CD4-positive, alpha-beta T cell treated with Interleukin-15 for 1 hour (primary cell): ENCODE measurements around the gene SHC2.
"Not testable (repeated sequence)": the region's sequence is repeated elsewhere in the genome, so short reads cannot be mapped to it uniquely, and the experiment has no call there.

ENCODE experiments used
- DNase-seq: peaks from one replicate; pipeline ENCODE4 v3.0.0-alpha.2; 2020

Gene SHC2

GRCh38 chr19:468587-469256 lies 7.9 kb upstream of the SHC2 start:
- no peak for DNase-seq

DNA sequence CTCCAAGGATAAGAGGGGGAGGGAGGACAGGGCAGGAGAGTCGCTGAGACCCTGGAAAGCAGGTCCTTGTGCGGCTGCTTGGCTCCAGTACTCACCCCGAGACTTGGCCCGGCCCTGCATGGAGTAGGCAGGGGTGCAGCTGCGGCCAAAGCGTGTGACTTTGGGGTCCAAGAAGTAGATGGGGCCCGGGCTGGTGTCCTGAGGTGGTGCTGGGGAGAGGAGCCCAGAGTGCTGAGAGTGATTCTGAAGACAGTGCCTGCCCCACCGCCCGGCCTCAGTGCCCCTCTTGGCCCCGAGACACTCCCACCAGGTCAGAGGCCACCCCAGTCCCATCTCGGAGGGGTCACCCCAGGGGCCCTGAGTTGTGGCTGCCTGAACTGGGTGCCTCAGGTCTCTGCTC lies 6.7 kb upstream of the SHC2 start:
- DNase-seq, result no peak

- no peak for DNase-seq
Measured at GRCh38 chr19:465056-465816, 4.4 kb upstream of the SHC2 start.

- DNase-seq, result no peak
Measured at GRCh38 chr19:464208-464545, 3.3 kb upstream of the SHC2 start.

GRCh38 chr19:463483-464207 lies 2.8 kb upstream of the SHC2 start:
- no peak for DNase-seq

- no peak for DNase-seq
Measured at GRCh38 chr19:461721-462551, 1.1 kb upstream of the SHC2 start.

DNA sequence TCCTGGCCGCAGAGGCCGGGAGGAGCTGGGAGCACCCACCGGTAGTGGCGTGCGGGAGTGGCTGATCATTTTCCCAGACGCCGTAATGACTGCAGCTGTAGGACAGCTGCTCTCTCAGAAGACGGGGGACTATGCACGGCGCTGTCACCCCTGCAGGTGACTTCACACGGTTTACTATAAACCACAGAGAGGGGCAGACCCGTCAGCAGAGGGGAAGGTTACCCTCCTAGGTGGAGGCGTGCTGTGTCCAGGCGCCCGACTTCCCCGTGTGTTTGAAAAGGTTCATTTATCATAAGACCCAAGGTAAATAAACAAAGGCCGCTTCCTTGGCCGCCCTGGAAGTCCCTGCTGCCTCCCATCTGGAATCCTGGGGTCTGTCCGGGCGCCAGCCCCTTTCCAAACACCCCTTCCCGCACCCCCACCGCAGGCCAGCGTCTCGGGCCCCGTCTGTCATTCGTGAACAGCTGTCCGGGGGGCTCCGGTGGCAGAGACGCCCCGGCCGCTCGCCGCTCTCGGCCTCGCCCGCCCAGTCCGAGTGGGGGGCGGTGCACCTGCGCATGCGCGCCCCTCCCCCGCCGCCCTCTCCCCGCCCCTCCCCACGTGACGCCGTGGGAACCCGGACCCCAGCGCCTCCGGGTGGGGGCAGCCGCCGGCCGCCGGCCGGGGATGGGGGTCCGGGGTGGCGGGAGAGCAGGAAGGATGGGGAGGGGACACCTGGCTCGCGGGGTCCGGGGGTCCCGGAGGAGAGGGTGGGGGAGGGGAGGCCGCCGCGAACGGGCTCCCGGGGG lies 915 bp downstream of the SHC2 start:
- no peak for DNase-seq

DNA sequence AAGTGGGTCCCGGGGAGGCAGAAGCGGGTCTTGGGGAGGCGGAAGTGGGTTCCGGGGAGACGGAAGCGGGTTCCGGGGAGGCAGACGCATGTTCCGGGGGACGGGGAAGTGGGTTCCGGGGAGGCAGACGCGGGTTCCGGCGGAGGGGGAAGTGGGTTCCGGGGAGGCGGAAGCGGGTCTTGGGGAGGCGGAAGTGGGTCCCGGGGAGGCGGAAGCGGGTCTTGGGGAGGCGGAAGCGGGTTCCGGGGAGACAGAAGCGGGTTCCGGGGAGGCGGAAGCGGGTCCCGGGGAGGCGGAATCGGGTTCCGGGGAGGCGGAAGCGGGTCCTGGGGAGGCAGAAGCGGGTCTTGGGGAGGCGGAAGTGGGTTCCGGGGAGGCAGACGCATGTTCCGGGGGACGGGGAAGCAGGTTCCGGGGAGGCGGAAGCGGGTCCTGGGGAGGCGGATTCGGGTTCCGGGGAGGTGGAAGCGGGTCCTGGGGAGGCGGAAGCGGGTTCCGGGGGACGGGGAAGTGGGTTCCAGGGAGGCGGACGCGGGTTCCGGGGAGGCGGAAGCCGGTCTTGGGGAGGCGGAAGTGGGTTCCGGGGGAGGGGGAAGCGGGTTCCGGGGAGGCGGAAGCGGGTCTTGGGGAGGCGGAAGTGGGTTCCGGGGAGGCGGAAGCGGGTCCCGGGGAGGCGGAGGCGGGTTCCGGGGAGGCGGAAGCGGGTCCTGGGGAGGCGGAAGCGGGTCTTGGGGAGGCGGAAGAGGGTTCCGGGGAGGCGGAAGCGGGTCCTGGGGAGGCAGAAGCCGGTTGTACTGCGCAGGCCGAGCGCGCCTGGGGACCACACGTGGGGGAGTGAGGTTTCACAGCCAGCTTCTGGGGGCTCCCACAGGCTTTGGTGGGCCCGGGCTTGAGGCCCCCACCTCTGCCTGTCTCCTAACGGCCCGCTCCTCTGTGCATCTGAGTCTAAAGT lies 2.5 kb downstream of the SHC2 start:
- DNase-seq, result no peak

- DNase-seq, result no peak
Measured at GRCh38 chr19:457636-458035, 3.2 kb downstream of the SHC2 start.

DNA sequence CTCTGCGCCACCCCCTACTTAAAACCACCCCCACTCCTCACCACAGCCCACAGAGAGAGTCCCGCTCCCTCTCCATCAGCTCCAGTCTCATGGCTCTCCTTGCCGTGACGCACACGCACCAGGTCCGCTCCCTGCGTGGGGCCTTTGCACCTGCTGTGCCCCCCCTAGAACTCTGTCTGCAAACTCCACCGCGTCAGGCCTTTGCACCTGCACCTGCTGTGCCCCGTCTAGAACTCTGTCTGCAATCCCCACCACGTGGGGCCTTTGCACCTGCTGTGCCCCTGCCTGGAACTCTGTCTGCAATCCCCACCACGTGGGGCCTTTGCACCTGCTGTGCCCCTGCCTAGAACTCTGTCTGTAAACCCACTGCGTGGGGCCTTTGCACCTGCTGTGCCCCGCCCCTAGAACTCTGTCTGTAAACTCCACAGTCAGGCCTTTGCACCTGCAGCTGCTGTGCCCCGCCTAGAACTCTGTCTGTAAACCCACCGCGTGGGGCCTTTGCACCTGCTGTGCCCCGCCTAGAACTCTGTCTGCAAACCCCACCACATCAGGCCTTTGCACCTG lies 4.2 kb downstream of the SHC2 start:
- no peak for DNase-seq

DNA sequence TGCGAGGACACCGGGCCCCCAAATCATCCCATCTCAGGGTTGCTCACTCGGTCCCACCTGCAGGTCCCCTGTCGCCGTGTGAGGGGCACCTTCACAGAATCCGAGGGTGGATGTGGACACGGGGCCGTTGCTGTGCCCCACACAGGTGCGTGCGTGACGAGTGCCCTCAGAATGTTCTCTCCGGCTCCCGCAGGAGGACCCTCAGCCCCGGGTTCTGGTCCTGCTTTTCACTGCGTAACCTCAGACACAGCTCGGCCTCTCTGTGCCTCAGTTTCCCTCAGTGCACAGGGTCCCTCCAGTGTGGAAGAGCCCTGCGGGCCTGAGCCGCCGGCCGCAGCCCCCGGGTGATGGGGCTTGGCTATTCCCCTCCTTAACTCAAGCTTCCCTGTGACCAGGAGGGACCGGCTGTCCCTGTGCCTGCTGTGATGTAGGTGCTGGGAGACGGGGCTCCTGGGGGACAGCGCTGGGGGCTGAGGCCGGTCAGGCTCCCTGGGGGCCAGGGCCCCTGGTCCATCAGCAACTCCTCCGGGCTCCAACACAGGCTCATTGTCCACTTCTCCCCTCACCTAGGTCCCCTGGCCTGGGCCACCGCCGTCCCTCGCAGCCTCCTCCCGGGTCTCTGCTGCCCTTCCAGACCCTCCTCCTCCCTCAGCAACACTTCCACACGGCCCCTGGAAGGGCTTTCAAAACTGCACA lies 4.8 kb downstream of the SHC2 start:
- DNase-seq, result no peak

DNA sequence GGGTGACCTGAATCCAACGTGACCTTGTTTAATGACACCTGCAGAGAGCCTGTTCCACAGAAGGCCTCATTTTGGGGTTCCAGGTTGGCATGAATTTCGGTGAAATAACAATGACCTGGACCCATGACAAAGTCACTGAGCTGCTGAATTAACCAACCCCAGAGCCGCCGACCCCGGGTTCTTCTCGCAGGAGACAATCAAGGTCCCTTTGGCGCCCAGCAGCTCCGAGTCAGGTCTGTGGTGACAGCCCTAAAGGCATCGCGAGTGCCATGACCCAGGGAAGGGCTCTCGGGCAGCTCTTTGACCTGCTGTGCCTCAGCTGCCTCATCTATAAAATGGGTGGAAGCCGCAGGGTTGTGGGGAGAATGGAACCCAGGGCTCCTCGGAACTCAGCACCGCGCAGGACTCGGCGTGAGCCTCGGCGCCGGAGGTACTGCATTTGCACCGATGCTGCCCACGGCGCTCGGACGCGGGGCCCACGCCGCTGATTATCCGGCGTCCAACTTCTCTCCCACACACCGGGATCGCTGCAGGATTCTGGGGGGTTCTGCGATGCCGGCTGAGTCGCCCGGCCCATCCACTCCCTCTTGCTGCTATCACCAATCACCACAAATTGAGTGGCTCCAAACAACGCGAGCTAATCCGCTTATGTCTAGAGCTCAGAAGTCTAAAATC lies 5.7 kb downstream of the SHC2 start:
- no peak for DNase-seq

DNA sequence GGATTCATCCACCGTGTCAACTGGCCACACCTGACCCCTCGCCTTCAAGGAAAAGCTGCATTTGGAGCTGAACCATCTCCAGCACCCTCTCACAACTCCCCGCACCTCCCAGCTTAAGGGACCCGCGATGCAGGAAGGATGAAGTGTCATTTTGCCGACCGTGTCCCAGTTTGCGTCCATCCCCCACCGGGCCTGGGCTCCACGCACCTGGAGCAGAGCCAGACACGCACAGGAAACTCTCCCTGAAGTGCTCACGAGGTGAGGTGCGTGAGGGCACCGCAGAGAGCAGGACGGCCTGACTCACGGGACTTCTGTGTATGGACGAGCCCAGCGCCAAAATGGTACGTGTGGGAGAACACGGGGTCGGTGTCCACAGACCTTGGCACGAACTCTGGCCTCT lies 7.2 kb downstream of the SHC2 start:
- DNase-seq, result no peak

- DNase-seq, result no peak
Measured at GRCh38 chr19:452829-453228, 8.0 kb downstream of the SHC2 start.

DNA sequence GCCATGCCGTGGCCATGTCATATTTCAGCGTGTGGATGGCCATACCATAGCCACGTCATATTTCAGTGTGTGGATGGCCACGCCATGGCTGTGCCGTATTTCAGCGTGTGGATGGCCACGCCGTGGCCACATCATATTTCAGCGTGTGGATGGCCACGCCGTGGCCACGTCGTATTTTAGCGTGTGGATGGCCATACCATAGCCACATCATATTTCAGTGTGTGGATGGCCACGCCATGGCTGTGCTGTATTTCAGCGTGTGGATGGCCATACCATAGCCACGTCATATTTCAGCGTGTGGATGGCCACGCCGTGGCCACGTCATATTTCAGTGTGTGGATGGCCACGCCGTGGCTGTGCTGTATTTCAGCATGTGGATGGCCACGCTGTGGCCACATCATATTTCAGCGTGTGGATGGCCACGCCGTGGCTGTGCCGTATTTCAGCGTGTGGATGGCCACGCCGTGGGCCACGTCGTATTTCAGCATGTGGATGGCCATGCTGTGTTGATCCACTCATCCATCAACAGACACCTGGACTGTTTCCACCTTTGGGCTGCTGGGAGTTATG lies 9.8 kb downstream of the SHC2 start:
- DNase-seq, result not testable (repeated sequence)

DNA sequence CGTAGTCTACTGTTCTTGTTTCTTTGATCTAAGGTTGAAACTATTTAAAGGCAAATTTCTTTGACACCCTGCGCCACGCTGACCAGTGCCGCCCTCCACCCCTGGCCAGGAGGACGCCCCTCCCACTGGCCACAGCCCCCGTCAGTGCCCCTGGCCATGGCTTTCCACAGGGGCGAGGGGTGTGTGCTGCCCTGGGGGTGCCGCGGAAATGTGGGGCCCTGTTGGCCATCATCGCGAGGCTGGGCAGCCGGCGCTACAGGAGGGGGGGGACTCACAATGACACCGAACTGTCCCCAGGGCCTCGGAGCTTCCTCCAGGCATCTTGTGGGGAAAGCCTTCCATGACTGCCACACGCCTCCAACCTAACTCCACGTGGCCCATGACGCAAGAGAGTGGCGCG lies 10.9 kb downstream of the SHC2 start:
- DNase-seq, result no peak

DNA sequence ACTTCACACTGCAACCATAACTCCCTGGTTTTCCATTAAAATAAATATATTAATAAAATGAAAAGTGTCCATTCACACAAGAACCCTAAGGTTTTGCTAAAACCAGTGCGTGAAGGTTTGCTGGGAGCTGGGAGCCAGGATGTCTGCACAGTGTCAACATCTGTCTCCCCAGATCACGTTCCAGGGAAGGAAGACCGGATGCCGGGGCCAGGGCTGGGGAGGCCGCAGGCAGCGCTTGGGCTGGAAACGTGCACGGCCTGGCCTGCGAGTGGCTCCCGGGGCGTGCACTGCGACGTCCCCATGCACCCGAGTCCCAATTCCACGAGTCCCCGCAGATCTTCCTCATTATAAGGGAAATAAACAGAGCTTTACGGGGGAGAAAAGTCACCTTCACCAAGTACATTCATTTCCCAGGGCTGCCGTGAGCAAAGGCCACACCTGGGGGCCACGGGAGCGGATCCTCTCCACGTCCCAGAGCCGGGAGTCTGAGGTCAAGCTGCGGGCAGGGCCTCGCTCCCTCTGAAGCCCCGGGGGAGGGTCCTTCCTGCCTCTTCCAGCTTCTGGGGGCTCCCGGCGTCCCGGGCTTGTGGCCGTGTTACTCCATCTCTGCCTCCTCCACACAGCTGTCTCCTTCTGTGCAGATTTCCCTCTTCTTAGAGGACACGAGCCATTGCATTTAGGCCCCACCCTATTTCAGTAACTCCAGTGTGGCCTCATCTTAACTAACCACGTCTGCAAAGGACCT lies 12.8 kb downstream of the SHC2 start:
- DNase-seq, result no peak

DNA sequence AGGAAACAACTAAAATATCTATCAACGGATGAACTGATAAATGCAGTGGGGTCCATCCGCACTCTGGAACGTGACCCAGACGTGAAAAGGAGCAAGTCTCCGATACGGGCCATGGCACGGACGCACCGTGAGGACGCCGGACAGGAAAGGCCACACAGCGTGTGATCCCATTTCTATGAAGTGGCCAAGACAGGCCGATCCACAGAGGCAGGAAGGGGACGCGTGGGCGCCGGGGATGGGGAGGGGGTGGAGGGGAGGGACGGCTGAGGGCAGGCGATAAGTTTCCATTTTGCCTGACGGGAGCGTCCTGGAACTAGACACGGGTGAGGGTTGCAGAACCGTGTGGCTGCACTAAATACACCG lies 13.8 kb downstream of the SHC2 start:
- DNase-seq, result no peak
